HG02642 (cell line): Measurements from ENCODE around the gene RAD9A.
A peak's percentile ranks its signal among the peaks of the same experiment; 100 is the strongest.
"Not testable (repeated sequence)": the region's sequence is repeated elsewhere in the genome, so short reads cannot be mapped to it uniquely, and the experiment has no call there.

Experiments used
- ATAC-seq: cut with Tn5 transposase; IDR thresholded peaks from one replicate; pipeline ENCODE4 v1.9.1; 2021; ENCODE audit warnings: mild to moderate bottlenecking; ENCODE audit not compliant: unreplicated experiment, poor library complexity

The RAD9A gene

GRCh38 chr11:67420646-67421429, 29.1 kb downstream of the RAD9A start:
- ATAC-seq: peak; percentile 86

- no peak for ATAC-seq
These were observed 29.7 kb downstream of the RAD9A start for GRCh38 chr11:67421430-67422031.

- no peak for ATAC-seq
These were observed 31.1 kb downstream of the RAD9A start for GRCh38 chr11:67422891-67423290.

- ATAC-seq: no peak
These were observed 31.7 kb downstream of the RAD9A start for GRCh38 chr11:67423466-67423865.

- no peak for ATAC-seq
These were observed 32.3 kb downstream of the RAD9A start for GRCh38 chr11:67423891-67424613.

GRCh38 chr11:67427364-67427859, 35.6 kb downstream of the RAD9A start:
- ATAC-seq: not testable (repeated sequence)

GRCh38 chr11:67428052-67429001, 36.5 kb downstream of the RAD9A start, which contains the start of gene RPS6KB2:
RPS6KB2 (plus strand) TSS chr11:67428494; CDS start chr11:67428546, 52 bp downstream.
- ATAC-seq: peak; percentile 87

GRCh38 chr11:67429038-67429668, 37.4 kb downstream of the RAD9A start:
- ATAC-seq: no peak

- no peak for ATAC-seq
These were observed 37.9 kb downstream of the RAD9A start for GRCh38 chr11:67429722-67430121.

GRCh38 chr11:67431346-67432249, 39.8 kb downstream of the RAD9A start:
- no peak for ATAC-seq

GRCh38 chr11:67432655-67433349, 41.0 kb downstream of the RAD9A start:
- ATAC-seq: no peak

- ATAC-seq: no peak
These were observed 42.0 kb downstream of the RAD9A start for GRCh38 chr11:67433536-67434394.

GRCh38 chr11:67434395-67434881, 42.7 kb downstream of the RAD9A start:
- ATAC-seq: no peak

- no peak for ATAC-seq
These were observed 43.4 kb downstream of the RAD9A start for GRCh38 chr11:67435031-67435726.

GRCh38 chr11:67435727-67436458, 44.1 kb downstream of the RAD9A start:
- no peak for ATAC-seq
